Endothelial cell of umbilical vein (primary cell): ENCODE results near the gene ZNF385B. TPM values are rescaled to one million over a fixed set of nuclear protein-coding genes. Genes with fewer than 3 reads are reported as not detected.

ENCODE experiments used
- BruUV-seq: library from RNA; stranded (reverse); fragments of 400-500 nt; replicated peaks from 2 replicates; lab custom pipeline; 2021; lab: Mats Ljungman, UMichigan
- CTCF ChIA-PET: fragments of 300-600, 350-600 bp; sonication (Branson Sonifier 250); formaldehyde crosslinking; loops from one replicate; lab custom pipeline; 2021; ENCODE audit warnings: antibody characterized with exemption, inconsistent platforms; lab: Charles Lee
- POLR2A ChIA-PET: fragments of 300-600, 350-600 bp; sonication (Branson Sonifier 250); formaldehyde crosslinking; loops from one replicate; lab custom pipeline; 2021; ENCODE audit warnings: antibody characterized with exemption, inconsistent platforms; lab: Charles Lee
- DNase-seq: peaks from one replicate; pipeline ENCODE4 v3.0.0-alpha.2; 2011; ENCODE audit warnings: low read depth, low spot score
- FAIRE-seq: peaks from 2 replicates; lab custom pipeline; 2011; peaks lifted over from hg19 to GRCh38; lab: Jason Lieb, UNC
- H2AFZ ChIP-seq: 2 replicates; pipeline ENCODE4 v1.6.0; 2012; ENCODE audit warnings: low read depth, low read length, control low read depth, inconsistent platforms
- H3K27ac ChIP-seq: 2 replicates; pipeline ENCODE4 v1.5.1; 2011; ENCODE audit warnings: low read depth, mild to moderate bottlenecking, control low read depth, low read length, moderate library complexity; ENCODE audit not compliant: insufficient read depth
- H3K27me3 ChIP-seq, 2 experiments: 2 replicates each; pipeline versions ENCODE4 v1.6.0 to v1.6.1; 2011; ENCODE audit warnings: low read length in 2 of 2, mixed read lengths in 1 of 2; ENCODE audit not compliant: control insufficient read depth in 2 of 2, insufficient read depth in 2 of 2
- H3K36me3 ChIP-seq, 2 experiments: 2 replicates in 1 of 2; 3 replicates in 1 of 2; pipeline ENCODE4 v1.5.1; 2011; ENCODE audit warnings: low read length in 2 of 2, mild to moderate bottlenecking in 1 of 2, moderate library complexity in 1 of 2; ENCODE audit not compliant: control insufficient read depth in 2 of 2, insufficient read depth in 2 of 2; ENCODE audit errors: extremely low read depth in 1 of 2
- H3K4me1 ChIP-seq: 3 replicates; pipeline ENCODE4 v1.5.1; 2011; ENCODE audit warnings: mild to moderate bottlenecking, low read length; ENCODE audit not compliant: control insufficient read depth, insufficient read depth; ENCODE audit errors: extremely low read depth
- H3K4me2 ChIP-seq: 2 replicates; pipeline ENCODE4 v1.6.1; 2011; ENCODE audit warnings: low read length, control low read depth, mixed read lengths; ENCODE audit not compliant: insufficient read depth
- H3K4me3 ChIP-seq, 3 experiments: fragments of 200-600 bp in 1 of 3; sonication (generic), shearing (Covaris generic) in 1 of 3; replicated peaks in 1 of 3; 2 replicates each; pipeline ENCODE4 v1.5.1; 2011 to 2016; ENCODE audit warnings: control low read depth in 3 of 3, low read length in 3 of 3, mild to moderate bottlenecking in 2 of 3, inconsistent platforms in 1 of 3, low read depth in 1 of 3, moderate library complexity in 1 of 3; ENCODE audit not compliant: insufficient read depth in 1 of 3
- H3K79me2 ChIP-seq: 2 replicates; pipeline ENCODE4 v1.6.0; 2012; ENCODE audit warnings: low read length, inconsistent platforms; ENCODE audit not compliant: control insufficient read depth, insufficient read depth
- H3K9ac ChIP-seq: replicated peaks from 2 replicates; pipeline ENCODE3; 2011; ENCODE audit warnings: low read length, control low read depth; ENCODE audit not compliant: insufficient read depth; ENCODE audit errors: extremely low read depth
- H3K9me1 ChIP-seq: replicated peaks from 3 replicates; pipeline ENCODE4 v1.6.0; 2011; ENCODE audit warnings: mild to moderate bottlenecking, low read length; ENCODE audit not compliant: control insufficient read depth, insufficient read depth; ENCODE audit errors: extremely low read depth
- H3K9me3 ChIP-seq: replicated peaks from 2 replicates; pipeline ENCODE4 v1.5.1; 2012; ENCODE audit warnings: low read length, inconsistent platforms; ENCODE audit not compliant: control insufficient read depth, insufficient read depth
- H4K20me1 ChIP-seq: replicated peaks from 2 replicates; pipeline ENCODE3; 2011; ENCODE audit warnings: mild to moderate bottlenecking, low read length; ENCODE audit not compliant: control insufficient read depth, insufficient read depth; ENCODE audit errors: extremely low read depth
- CTCF ChIP-seq, 2 donors: IDR thresholded peaks; 1 replicate in 1 of 2; 2 replicates in 1 of 2; pipeline ENCODE4 v1.5.1; 2011; ENCODE audit warnings: low read length in 2 of 2, mild to moderate bottlenecking in 2 of 2, moderate library complexity in 2 of 2, control low read depth in 1 of 2, inconsistent platforms in 1 of 2, low read depth in 1 of 2; ENCODE audit not compliant: insufficient read depth in 1 of 2; ENCODE audit errors: extremely low read depth in 1 of 2
- EZH2 ChIP-seq: IDR thresholded peaks from 2 replicates; pipeline ENCODE4 v1.6.1; 2012; ENCODE audit warnings: borderline replicate concordance, low read depth, mild to moderate bottlenecking, moderate library complexity, low read length, inconsistent platforms; ENCODE audit not compliant: severe bottlenecking
- FOS ChIP-seq: IDR thresholded peaks from 2 replicates; pipeline ENCODE4 v1.6.1; 2011; ENCODE audit warnings: mild to moderate bottlenecking, low read length, moderate library complexity, borderline replicate concordance; ENCODE audit not compliant: insufficient read depth
- GATA2 ChIP-seq: IDR thresholded peaks from 2 replicates; pipeline ENCODE4 v1.7.0; 2011; ENCODE audit warnings: low read depth, mild to moderate bottlenecking, moderate library complexity, mixed read lengths, low read length; ENCODE audit not compliant: insufficient read length, insufficient read depth
- JUN ChIP-seq: IDR thresholded peaks from 2 replicates; pipeline ENCODE4 v1.6.1; 2011; ENCODE audit warnings: borderline replicate concordance, low read depth; ENCODE audit not compliant: insufficient read length, insufficient read depth
- MAX ChIP-seq: IDR thresholded peaks from 2 replicates; pipeline ENCODE4 v1.6.1; 2011; ENCODE audit not compliant: insufficient read depth, insufficient read length
- MYC ChIP-seq: IDR thresholded peaks from one replicate; pipeline ENCODE4 v1.6.1; 2011; ENCODE audit warnings: mild to moderate bottlenecking, low read depth, low read length
- POLR2A ChIP-seq: IDR thresholded peaks from 2 replicates; pipeline ENCODE4 v1.6.1; 2012; ENCODE audit warnings: low read depth, mild to moderate bottlenecking, control low read depth, low read length
- POLR2AphosphoS5 ChIP-seq: IDR thresholded peaks from 2 replicates; pipeline ENCODE4 v1.6.1; 2012; ENCODE audit warnings: low read depth, mild to moderate bottlenecking, control low read depth, low read length, moderate library complexity; ENCODE audit not compliant: insufficient read depth
- dilution Hi-C: fragments of 300-500 bp; cut with MboI; formaldehyde crosslinking; loops from one replicate; pipeline ENCODE4 v1.15.0; 2019; ENCODE audit warnings: low sequenced_read_pairs; ENCODE audit not compliant: extremely low pct_ligation_motif_present
- intact Hi-C: fragments of 100-400 bp; cut with micrococcal nuclease; formaldehyde crosslinking; loops from one replicate; pipeline ENCODE4 v1.10.0; 2022
- polyA plus RNA-seq, 4 experiments: library from polyadenylated mRNA; depleted of rRNA in 3 of 4; stranded (reverse) in 3 of 4; unstranded in 1 of 4; fragments of >200 nt; gene quantifications; 2 replicates each; pipeline versions ENCODE4 v1.2.1 to v1.2.3, GENCODE V29; 2011 to 2012; ENCODE audit warnings: missing spikeins in 1 of 4
- total RNA-seq: library from RNA; stranded (reverse); gene quantifications from 2 replicates; pipeline ENCODE4 v1.2.3, GENCODE V29; 2021

The ZNF385B gene
- total and polyA plus RNA-seq, 2 donors (not counting 3 experiments of a cell fraction or from before 2014, with no cell fraction given) = not detected

- Histone ChIP-seq H3K4me3 (no peak overlapping the region), H3K4me1 (no peaks in the 10 kb centered on the region), H3K36me3 (no peaks in the 10 kb centered on the region), H3K27ac (no peak overlapping the region), H3K9me3 (no peaks in the 10 kb centered on the region), H3K9me1 (no peaks in the 10 kb centered on the region), H3K27me3 (no peaks in the 10 kb centered on the region), H2AFZ (no peak overlapping the region), H3K79me2 (no peaks in the 10 kb centered on the region), H3K4me2 (no peak overlapping the region), H4K20me1 (no peaks in the 10 kb centered on the region), H3K9ac (no peak overlapping the region)
- no peak for TF ChIP-seq GATA2
- no peak for TF ChIP-seq JUN
- TF ChIP-seq POLR2A = no peak
- TF ChIP-seq EZH2 = no peak
- TF ChIP-seq MYC = no peak
- CTCF ChIA-PET = interaction anchor here (1.2 kb wide), 2 partner anchors 11 to 180 kb away, joined by 4 read pairs; no protein-coding TSS in a partner anchor
- DNase-seq (no peak), FAIRE-seq (no peak)
- BruUV-seq = no TSS peak
- dilution Hi-C loops (no loop called here), intact Hi-C loops (no loop called here)
- POLR2A ChIA-PET = no interaction called here
Measured at GRCh38 chr2:179602452-179602851, 259.0 kb downstream of the ZNF385B start.

GRCh38 chr2:179596018-179596417, 265.4 kb downstream of the ZNF385B start:
- Histone ChIP-seq H3K9me1 (no peaks in the 10 kb centered on the region), H3K4me1 (no peaks in the 10 kb centered on the region), H3K4me2 (no peak overlapping the region), H3K36me3 (no peaks in the 10 kb centered on the region), H2AFZ (no peak overlapping the region), H3K79me2 (no peaks in the 10 kb centered on the region), H3K9ac (no peak overlapping the region), H3K9me3 (no peaks in the 10 kb centered on the region), H3K27ac (no peak overlapping the region), H4K20me1 (no peaks in the 10 kb centered on the region), H3K27me3 (no peaks in the 10 kb centered on the region), H3K4me3 (no peak overlapping the region)
- FAIRE-seq (no peak), DNase-seq (no peak)
- intact Hi-C loops (no loop called here), dilution Hi-C loops (no loop called here)
- ChIA-PET POLR2A (no interaction called here), CTCF (interaction anchor here (1.1 kb wide), 1 partner anchor 82 kb away, joined by 3 read pairs; no protein-coding TSS in a partner anchor)
- no TSS peak for BruUV-seq
- TF ChIP-seq EZH2 (no peak), FOS (no peak), MYC (no peak), MAX (no peak), JUN (no peak), CTCF (IDR thresholded peaks at IDR 0.05; ENCODE audit: extremely low read depth in 1 of 2, insufficient read depth in 1 of 2, low read depth in 1 of 2, low read length in 2 of 2) (no peak), GATA2 (no peak), POLR2A (no peak), POLR2AphosphoS5 (no peak)
